ENCODE results near the gene COL4A1. TPM values are rescaled to one million over a fixed set of nuclear protein-coding genes. Genes with fewer than 3 reads are reported as not detected.

COL4A1 gene
- total RNA-seq, 1 donor from 2014 or later: 756 TPM

- peak; percentile 85 to 99 for DNase-seq (ENCODE audit: low spot score in 2 of 2)
- Histone ChIP-seq H3K9me3 (no peaks in the 10 kb centered on the region), H3K27ac (peak overlapping the region; percentile 95 to 96), H3K4me3 (peak overlapping the region; percentile 17 to 51), H3K4me1 (peaks cover 43 to 68% of the 10 kb centered on the region in 2 donors), H3K27me3 (no peaks in the 10 kb centered on the region), H3K36me3 (peaks cover 0 to 8% of the 10 kb centered on the region in 2 donors)
- no peak for TF ChIP-seq CTCF (IDR thresholded peaks at IDR 0.05)
- intact Hi-C loops (cut with DNase I): loop anchor here (1.0 to 2.0 kb wide), 4 partner anchors 34 to 91 kb away; partner anchors contain the start of genes COL4A1 and COL4A2
Observed at GRCh38 chr13:110340812-110341444, 34.0 kb upstream of the COL4A1 start.

- peak overlapping the region; percentile 17 to 51 for H3K4me3 ChIP-seq
Observed at GRCh38 chr13:110339975-110340550, 33.1 kb upstream of the COL4A1 start.

GRCh38 chr13:110339263-110339662, 32.3 kb upstream of the COL4A1 start:
- Histone ChIP-seq H3K4me1 (peaks cover 43 to 79% of the 10 kb centered on the region in 2 donors), H3K4me3 (peak overlapping the region in 1 of 2 donors; percentile 0), H3K27ac (peak overlapping the region; percentile 95 to 96), H3K9me3 (no peaks in the 10 kb centered on the region), H3K36me3 (peaks cover 5 to 7% of the 10 kb centered on the region in 2 donors), H3K27me3 (no peaks in the 10 kb centered on the region)
- intact Hi-C loops (cut with DNase I): loop anchor here (1.0 kb wide), 1 partner anchor 10 kb away; no protein-coding TSS in a partner anchor
- DNase-seq (ENCODE audit: low spot score in 2 of 2): no peak
- TF ChIP-seq CTCF (IDR thresholded peaks at IDR 0.05): no peak

More at GRCh38 chr13:110339975-110340550, 33.1 kb upstream of the COL4A1 start:
- peaks cover 43 to 74% of the 10 kb centered on the region in 2 donors for H3K4me1 ChIP-seq
- peak in 1 of 2 donors; percentile 65 for DNase-seq (ENCODE audit: low spot score in 2 of 2)
- H3K9me3 ChIP-seq: no peaks in the 10 kb centered on the region
- H3K27me3 ChIP-seq: no peaks in the 10 kb centered on the region
- TF ChIP-seq CTCF (IDR thresholded peaks at IDR 0.05): no peak
- intact Hi-C loops (cut with DNase I): loop anchor here (1.0 to 2.0 kb wide), 3 partner anchors 11 to 73 kb away; partner anchors contain the start of genes COL4A1 and COL4A2
- peaks cover 1 to 9% of the 10 kb centered on the region in 2 donors for H3K36me3 ChIP-seq
- H3K27ac ChIP-seq: peak overlapping the region; percentile 95 to 96

- H3K27ac ChIP-seq: peak overlapping the region; percentile 95 to 96
- H3K36me3 ChIP-seq: peaks cover 7 to 11% of the 10 kb centered on the region in 2 donors
- intact Hi-C loops (cut with DNase I): loop anchor here (1.0 kb wide), 1 partner anchor 9 kb away; no protein-coding TSS in a partner anchor
- no peak for TF ChIP-seq CTCF (IDR thresholded peaks at IDR 0.05)
- peaks cover 43 to 82% of the 10 kb centered on the region in 2 donors for H3K4me1 ChIP-seq
- peak in 1 of 2 donors; percentile 90 for DNase-seq (ENCODE audit: low spot score in 2 of 2)
- no peaks in the 10 kb centered on the region for H3K9me3 ChIP-seq
- H3K4me3 ChIP-seq: peak overlapping the region in 1 of 2 donors; percentile 12
- no peaks in the 10 kb centered on the region for H3K27me3 ChIP-seq
Observed at GRCh38 chr13:110338441-110339101, 31.6 kb upstream of the COL4A1 start.

- Histone ChIP-seq H3K4me1 (peaks cover 40 to 78% of the 10 kb centered on the region in 2 donors), H3K4me3 (peak overlapping the region in 1 of 2 donors; percentile 12), H3K27ac (peak overlapping the region; percentile 95 to 96), H3K9me3 (no peaks in the 10 kb centered on the region), H3K27me3 (no peaks in the 10 kb centered on the region), H3K36me3 (peaks cover 7 to 12% of the 10 kb centered on the region in 2 donors)
- intact Hi-C loops (cut with DNase I): no loop called here
- TF ChIP-seq CTCF (IDR thresholded peaks at IDR 0.05): no peak
- peak in 1 of 2 donors; percentile 73 for DNase-seq (ENCODE audit: low spot score in 2 of 2)
Observed at GRCh38 chr13:110337247-110337646, 30.3 kb upstream of the COL4A1 start.

All from ascending aorta (tissue), 2 donors.